NOMO-1 treated with dmso at 0.1 percent for 144 hours (cell line): ENCODE data around the gene KIF26B.

ENCODE experiments used
- DNase-seq: peaks from one replicate; lab custom pipeline; 2025; ENCODE audit not compliant: unreplicated experiment; lab: John Stamatoyannopoulos, UW

KIF26B gene

DNA sequence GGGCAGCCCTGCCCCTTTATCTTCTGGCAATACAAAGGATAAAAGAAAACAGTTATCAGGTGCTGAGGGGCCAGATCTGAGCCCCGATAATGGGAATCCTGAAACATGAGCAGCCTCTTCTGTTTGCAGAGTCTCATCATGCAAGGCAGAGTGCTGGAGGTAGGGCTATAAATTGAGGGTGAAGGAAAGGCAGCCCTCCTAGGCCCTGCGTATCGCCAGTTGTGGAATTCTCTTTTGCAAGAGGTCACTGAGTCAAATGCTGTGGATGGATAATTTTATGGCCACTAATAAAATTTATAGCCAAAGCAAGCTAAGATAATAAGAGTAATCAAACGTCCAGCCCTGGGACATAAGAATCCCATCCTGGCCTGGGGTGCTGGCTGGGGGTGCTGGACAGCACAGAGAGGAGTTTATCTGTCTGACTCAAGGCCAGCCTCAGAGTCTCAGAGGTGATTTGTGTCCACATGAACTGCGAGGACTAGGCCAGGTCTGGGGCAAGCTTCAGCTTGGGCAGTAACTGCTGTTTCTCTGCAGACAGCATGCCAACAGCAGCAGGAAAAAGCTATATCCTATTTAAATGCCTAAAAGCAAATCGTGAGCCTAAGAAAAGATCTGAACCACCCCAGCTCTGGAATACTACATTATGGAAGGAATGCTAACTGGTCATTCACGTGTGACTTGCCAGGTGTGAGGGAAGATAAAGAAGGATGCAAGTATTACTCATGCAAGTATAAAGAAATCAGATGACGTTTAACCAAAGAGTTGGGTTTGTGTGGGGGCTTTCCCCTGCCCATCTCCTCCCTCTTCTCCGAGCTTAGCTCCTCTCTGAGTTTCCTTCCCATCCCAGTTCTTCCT, 254.8 kb downstream of the KIF26B start:
- DNase-seq = no peak

DNA sequence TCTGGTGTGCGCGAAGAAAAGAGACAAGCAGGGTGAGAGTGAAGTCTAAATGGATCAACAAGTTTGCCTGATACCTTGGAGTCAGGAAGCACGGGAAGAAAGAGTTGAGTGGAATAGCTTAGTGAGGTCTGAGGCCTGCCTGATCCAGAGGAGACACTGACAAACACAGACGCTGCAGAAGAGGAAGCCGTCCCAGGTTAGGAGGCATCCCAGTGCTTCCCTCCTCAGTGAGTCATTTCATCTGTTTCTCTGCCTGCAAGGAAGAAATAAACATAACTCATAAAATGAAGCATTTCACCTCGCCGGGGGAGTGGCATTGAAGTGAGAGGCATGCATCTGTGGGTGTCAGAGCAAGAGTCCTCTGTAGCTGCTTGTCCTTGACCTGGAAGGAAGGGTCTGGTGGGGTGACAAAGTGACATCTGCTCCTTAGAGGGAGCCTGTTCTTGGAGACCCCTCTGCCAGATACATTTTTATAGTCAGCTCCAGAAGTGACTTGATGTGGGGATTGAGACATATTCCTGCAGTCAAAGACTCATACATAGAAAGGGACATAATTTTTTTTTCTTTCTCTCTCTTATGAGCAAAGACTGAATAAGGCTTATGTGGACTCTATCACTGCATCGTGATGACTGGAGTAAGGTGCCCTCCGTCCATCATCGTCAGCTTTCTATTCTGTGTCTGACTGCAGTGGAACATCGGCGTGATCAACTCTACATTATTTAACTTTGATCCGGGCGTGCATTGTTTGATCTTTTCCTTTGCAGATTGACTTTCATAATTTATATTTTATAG, 256.7 kb downstream of the KIF26B start:
- no peak for DNase-seq

DNA sequence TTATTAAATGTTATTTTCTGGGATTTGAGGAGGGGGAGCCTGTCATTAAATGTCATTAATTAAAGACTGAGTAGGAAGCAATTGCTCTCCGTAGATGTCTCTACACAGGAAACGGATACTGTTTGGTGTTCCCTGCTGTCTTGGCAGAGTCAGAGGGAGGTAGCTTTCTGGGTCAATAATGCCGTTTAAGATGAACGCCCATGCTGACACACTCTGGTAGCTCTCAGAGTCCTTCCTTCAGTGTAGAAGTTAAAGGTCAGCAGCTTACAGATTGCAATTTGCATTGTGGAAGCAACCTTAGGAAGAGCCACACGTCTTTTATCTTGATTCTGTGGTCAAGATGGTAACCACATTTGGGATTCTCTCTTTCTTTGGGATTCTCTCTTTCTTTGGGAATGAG, 257.5 kb downstream of the KIF26B start:
- DNase-seq = no peak

DNA sequence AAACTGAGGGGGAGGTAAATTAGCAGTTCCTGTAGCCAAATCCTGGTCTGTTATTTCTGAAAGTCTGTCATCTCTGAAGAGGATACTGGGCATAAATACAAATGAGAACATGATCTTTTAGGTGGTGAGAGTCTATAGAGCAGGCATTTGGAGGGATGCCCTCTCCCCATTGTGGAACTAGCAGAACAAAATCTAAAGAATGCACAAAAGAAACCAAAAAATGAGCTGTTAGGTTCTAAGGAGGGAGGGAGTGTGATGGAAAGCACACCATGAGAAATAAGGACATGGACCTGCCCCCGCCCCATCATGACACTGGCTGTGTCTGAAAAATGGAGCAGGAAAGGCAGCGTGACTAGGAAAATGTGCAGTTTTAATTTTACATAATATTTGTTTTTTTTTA, 262.0 kb downstream of the KIF26B start:
- DNase-seq = no peak

DNA sequence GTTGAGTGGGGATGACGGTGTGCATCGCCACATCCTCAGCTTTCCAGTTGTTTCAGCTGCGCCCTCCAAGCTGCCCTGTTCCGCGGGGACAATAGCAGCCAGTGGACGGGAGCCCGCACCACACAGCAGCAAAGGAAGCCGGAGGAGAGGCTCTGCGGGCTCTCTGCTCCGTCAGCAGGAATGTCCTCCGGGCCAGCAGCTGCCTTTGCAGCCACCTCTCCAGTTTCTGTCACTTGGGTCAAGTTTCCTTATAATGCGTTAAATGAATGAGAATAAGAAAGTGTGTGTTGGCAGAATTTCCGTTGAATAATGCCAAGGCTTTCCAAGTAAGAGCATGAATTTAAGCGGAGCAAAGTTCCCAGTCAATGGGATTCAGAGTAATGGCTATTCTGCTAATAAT, 263.3 kb downstream of the KIF26B start:
- DNase-seq = no peak

GRCh38 chr1:245419461-245419978, 264.7 kb downstream of the KIF26B start:
- DNase-seq = no peak

GRCh38 chr1:245419989-245420388, 265.2 kb downstream of the KIF26B start:
- DNase-seq = no peak

GRCh38 chr1:245420926-245421325, 266.1 kb downstream of the KIF26B start:
- DNase-seq = no peak

GRCh38 chr1:245428681-245429080, 273.9 kb downstream of the KIF26B start:
- no peak for DNase-seq

GRCh38 chr1:245431706-245432105, 276.9 kb downstream of the KIF26B start:
- DNase-seq = no peak

DNA sequence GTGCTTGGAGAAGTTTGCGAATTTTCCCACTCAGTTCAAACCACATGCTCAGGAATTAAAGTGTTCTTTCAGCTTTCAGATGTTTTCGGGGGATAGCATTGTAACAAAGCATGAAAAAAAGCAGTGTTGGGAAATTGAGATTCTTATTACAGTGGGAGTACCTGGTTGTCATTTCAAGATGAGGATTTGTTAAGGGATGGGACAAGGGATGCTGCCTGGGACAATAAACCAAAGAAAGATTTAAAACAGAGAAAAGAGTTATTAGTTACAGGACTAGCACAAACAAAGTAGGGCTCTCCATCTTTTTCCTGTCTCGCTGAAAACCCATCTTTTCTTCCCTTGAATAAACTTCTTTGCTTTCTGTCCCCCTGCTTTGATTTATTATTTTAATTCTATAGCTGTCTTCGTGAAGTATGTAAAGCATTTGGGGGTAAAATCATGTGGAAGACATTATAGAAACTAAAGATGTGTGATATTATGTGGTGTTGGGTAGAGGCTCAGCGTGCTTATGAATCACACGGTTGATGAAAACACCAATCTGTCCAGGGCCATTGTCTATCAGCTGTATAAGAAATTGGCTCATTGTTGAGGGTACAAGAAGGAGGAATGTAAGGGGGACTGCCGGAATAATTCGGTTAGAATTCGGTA, 277.6 kb downstream of the KIF26B start:
- no peak for DNase-seq

DNA sequence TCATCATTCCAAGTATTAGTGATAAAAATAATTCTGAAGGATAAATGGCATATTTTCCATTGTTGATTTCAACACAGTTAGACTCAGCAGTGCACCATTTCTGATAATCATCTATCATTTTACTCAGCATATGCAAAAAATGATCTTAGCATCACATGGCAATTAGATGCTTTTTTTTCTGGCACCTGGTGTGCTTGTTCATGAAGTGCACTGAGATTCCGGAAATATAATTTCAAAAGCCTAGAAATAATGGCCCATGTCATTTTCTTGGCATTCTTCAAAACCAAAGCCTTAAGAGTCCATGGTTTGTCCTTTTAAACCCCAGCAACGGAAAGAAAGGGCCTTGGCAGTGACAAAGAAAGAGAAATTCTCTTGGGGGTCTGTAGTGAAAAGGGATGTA, 278.8 kb downstream of the KIF26B start:
- DNase-seq = no peak

DNA sequence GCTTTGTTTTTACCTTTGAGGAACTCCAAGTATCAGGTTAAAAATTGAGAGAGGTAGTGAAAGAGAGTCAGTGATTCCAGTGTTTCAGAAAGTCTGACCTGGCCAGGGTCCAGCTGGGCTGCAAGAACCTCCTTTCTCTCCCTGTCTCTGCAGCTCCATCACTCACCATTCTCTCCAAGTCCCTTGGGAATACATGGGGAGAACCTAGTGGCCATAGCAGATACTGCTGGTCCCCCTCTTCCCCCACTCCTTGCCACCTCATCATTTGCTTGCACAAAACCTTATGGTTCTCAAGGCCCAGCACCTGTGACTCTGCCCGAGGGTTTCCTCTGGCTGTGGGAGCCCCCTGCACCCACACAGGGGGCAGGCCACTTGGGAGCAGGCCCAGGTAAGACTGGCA, 279.5 kb downstream of the KIF26B start:
- no peak for DNase-seq

DNA sequence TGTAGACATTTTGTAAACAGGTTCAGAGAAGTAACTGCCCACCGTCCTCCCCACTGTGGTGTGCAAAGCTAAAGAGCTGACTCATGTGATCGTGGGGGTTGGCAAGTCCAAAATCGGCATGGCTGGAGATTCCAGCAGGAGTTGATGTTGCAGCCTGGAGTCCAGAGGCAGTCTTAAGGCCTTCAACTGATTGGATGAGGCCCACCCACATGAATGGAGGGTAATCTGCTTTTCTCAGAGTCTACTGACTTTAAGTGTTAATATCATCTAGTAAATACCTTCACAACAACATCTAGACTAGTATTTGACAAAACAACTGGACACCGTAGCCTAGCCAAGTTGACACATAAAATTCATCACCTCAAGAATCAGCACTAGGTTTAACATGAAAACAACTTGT, 281.6 kb downstream of the KIF26B start:
- no peak for DNase-seq

DNA sequence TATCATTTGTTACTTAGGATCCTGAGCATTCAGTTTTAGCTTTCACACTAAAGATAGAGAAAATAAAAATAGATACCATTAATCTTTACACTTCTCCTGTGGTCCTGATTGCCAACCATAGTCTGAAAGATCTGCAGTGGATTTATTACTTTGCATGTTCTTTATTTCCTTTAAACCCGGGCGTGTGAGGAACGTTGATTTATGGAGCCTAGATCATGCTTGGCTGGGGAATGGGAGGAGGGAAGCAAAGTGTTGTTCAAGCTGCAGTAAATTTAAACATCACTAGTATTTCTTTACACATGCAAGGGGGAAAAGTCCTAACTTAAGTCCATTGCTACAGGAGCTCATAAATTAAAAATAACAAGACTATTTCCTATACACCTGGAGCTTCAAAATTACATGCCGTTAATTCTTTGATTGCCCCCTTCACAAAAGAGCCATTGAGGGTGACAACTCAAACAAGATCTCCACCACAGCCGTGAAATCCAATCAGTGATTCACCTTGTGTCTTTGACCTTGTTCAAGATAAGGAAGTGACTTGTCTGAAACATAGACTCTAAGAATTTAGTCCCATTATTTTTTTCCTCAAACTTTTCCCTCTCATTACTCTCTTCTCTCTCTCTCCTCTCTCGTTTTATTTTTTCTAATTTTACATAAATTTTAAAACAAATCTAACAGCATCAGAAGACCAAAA, 282.7 kb downstream of the KIF26B start:
- DNase-seq = no peak

DNA sequence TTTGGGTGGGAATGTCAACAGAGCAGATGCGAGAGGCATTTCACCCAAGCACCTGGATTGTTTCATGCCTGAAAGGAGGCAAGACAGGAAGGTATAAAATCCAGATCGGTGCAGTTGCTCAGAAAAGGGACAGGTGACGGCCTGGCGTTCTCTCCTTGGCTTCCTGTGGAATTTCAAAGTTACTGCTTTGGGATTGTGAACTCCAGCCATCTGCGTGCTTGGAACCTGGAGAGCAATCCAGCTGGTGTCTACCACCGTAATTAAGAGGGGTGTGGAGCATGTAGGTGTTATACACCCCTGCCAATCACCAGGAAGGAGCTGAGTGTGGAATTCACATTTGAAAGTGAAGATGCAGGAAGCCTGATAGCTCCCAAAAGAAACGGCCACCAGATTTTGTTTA, 286.1 kb downstream of the KIF26B start:
- DNase-seq = no peak

DNA sequence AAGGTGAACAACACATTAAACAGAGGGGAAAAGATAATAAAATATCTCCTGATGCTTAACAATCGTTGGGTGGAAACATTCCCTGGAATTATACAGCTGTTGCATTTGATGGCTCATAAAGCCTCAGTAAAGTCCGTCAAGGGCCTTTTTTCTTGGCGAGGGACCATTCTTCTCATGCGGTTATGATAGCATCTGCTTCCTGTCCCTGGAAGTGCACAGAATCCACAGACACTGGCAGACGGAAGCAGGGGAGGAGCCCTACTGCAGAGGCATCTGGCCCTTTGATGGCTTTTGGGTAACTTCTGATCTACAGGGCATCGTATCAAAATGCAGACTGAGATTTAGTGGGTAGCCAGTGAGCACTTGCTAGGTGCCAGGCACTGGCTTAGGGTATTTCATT, 286.9 kb downstream of the KIF26B start:
- no peak for DNase-seq

GRCh38 chr1:245444147-245444828, 289.5 kb downstream of the KIF26B start:
- no peak for DNase-seq

- DNase-seq = no peak
Measured at GRCh38 chr1:245444945-245445344, 290.2 kb downstream of the KIF26B start.

- DNase-seq = no peak
Measured at GRCh38 chr1:245448531-245448930, 293.7 kb downstream of the KIF26B start.
